Left colon (tissue), 2 donors: ENCODE results near the gene PCDHGB2. TPM values are rescaled to one million over a fixed set of nuclear protein-coding genes. Genes with fewer than 3 reads are reported as not detected.
"Not testable (repeated sequence)": the region's sequence is repeated elsewhere in the genome, so short reads cannot be mapped to it uniquely, and the experiment has no call there.

ENCODE experiments used
- ATAC-seq: fragments of 200-7000 bp; cut with Tn5 transposase; one replicate; pipeline ENCODE4 v1.9.1; 2020; ENCODE audit warnings: mild to moderate bottlenecking, moderate library complexity
- DNase-seq, 2 donors: peaks; one replicate each; pipeline ENCODE4 v3.0.0-alpha.2; 2020
- intact Hi-C, 2 donors: fragments of 100-400 bp; cut with DNase I in 1 of 2; cut with micrococcal nuclease in 1 of 2; formaldehyde crosslinking; loops; one replicate each; pipeline versions ENCODE4 v1.11.2 to v1.14.0; 2022; cut with DNase I, micrococcal nuclease
- long read RNA-seq: library from polyadenylated mRNA; unstranded; transcript quantifications from one replicate; pipeline ENCODE4 v2.0.0, GENCODE V29; 2021
- total RNA-seq, 2 donors: library from RNA; stranded (reverse); fragmentation: NEBNext Ultra II Directional; extraction: Animal tissue kit (Norgen Biotek cat#: 25700); gene quantifications; one replicate each; pipeline ENCODE4 v1.2.1, GENCODE V29; 2021
- donor health status: DM: no; HTN: no; CAD: no.
- donor health status: DM: yes; HTN: yes; CAD: no.

Gene PCDHGB2
- 1 to 10 TPM; 1.6 to 1.7 TPM for total RNA-seq
- long read RNA-seq = 0 reads

- intact Hi-C loops = no loop called here
- ATAC-seq (peak; percentile 35), DNase-seq (no peak)
These were observed at the start of gene PCDHGB2 for GRCh38 chr5:141359790-141360426. Gene PCDHGB2, plus strand, starts transcription at chr5:141359994. Its CDS starts 142 bp downstream, at chr5:141360136.

- ATAC-seq = no peak
- intact Hi-C loops = no loop called here
- DNase-seq = no peak
These were observed 46.1 kb upstream of the PCDHGB2 start for GRCh38 chr5:141313711-141314110.

- ATAC-seq, DNase-seq, intact Hi-C loops: not testable (repeated sequence)
These were observed 42.8 kb upstream of the PCDHGB2 start for GRCh38 chr5:141316963-141317362.

GRCh38 chr5:141319202-141319601 lies 40.6 kb upstream of the PCDHGB2 start:
- ATAC-seq = no peak
- no peak for DNase-seq
- intact Hi-C loops = no loop called here

GRCh38 chr5:141319699-141320098 lies 40.1 kb upstream of the PCDHGB2 start:
- no peak for ATAC-seq
- DNase-seq = no peak
- intact Hi-C loops = loop anchor here in 1 of 2 donors (10.0 kb wide), 2 partner anchors 205 to 245 kb away; no protein-coding TSS in a partner anchor

- ATAC-seq (peak; percentile 99), DNase-seq (peak; percentile 91 to 93)
- intact Hi-C loops = loop anchor here in 1 of 2 donors (10.0 kb wide), 2 partner anchors 204 to 244 kb away; no protein-coding TSS in a partner anchor
These were observed 39.3 kb upstream of the PCDHGB2 start, which contains the start of gene TAF7 for GRCh38 chr5:141320225-141321169. Gene TAF7, minus strand, starts transcription at chr5:141320784. Its CDS starts 740 bp downstream, at chr5:141320044.

- intact Hi-C loops = loop anchor here in 1 of 2 donors (10.0 kb wide), 2 partner anchors 203 to 243 kb away; no protein-coding TSS in a partner anchor
These were observed 37.5 kb upstream of the PCDHGB2 start for GRCh38 chr5:141322261-141322660.

GRCh38 chr5:141326088-141326854 lies 33.5 kb upstream of the PCDHGB2 start:
- ATAC-seq (peak; percentile 99), DNase-seq (peak; percentile 53 to 75)
- intact Hi-C loops = loop anchor here in 1 of 2 donors (10.0 kb wide), 2 partner anchors 199 to 239 kb away; no protein-coding TSS in a partner anchor

More at GRCh38 chr5:141322261-141322660, 37.5 kb upstream of the PCDHGB2 start:
- no peak for ATAC-seq
- no peak for DNase-seq

- DNase-seq (no peak), ATAC-seq (no peak)
- intact Hi-C loops = loop anchor here in 1 of 2 donors (10.0 kb wide), 2 partner anchors 197 to 237 kb away; no protein-coding TSS in a partner anchor
These were observed 31.6 kb upstream of the PCDHGB2 start for GRCh38 chr5:141328231-141328630.

GRCh38 chr5:141330299-141331080 lies 29.3 kb upstream of the PCDHGB2 start, which contains the start of gene PCDHGA1:
Gene PCDHGA1, plus strand, starts transcription at chr5:141330514.
- ATAC-seq = no peak
- peak in 1 of 2 donors; percentile 43 for DNase-seq
- intact Hi-C loops = no loop called here

GRCh38 chr5:141332571-141332970 lies 27.2 kb upstream of the PCDHGB2 start:
- DNase-seq, ATAC-seq, intact Hi-C loops: not testable (repeated sequence)

- intact Hi-C loops = no loop called here
- ATAC-seq (no peak), DNase-seq (no peak)
These were observed 21.1 kb upstream of the PCDHGB2 start, which contains the start of gene PCDHGA2 for GRCh38 chr5:141338538-141339306. Gene PCDHGA2, plus strand, starts transcription at chr5:141338760.

- intact Hi-C loops = loop anchor here in 1 of 2 donors (10.0 kb wide), 1 partner anchor 54 kb away; the partner anchor contains the start of genes PCDHGA8 and PCDHGB5
- not testable (repeated sequence) for ATAC-seq
These were observed 18.9 kb upstream of the PCDHGB2 start for GRCh38 chr5:141340781-141341354.

GRCh38 chr5:141342773-141343172 lies 17.0 kb upstream of the PCDHGB2 start:
- DNase-seq (no peak), ATAC-seq (no peak)
- intact Hi-C loops = loop anchor here in 1 of 2 donors (10.0 kb wide), 1 partner anchor 52 kb away; the partner anchor contains the start of genes PCDHGA8 and PCDHGB5

More at GRCh38 chr5:141340781-141341354, 18.9 kb upstream of the PCDHGB2 start:
- not testable (repeated sequence) for DNase-seq

GRCh38 chr5:141343242-141343952 lies 16.4 kb upstream of the PCDHGB2 start, which contains the start of gene PCDHGA3:
Gene PCDHGA3, plus strand, starts transcription at chr5:141343829. Its CDS starts 205 bp downstream, at chr5:141344034.
- DNase-seq = no peak
- intact Hi-C loops = loop anchor here in 1 of 2 donors (10.0 kb wide), 1 partner anchor 51 kb away; the partner anchor contains the start of genes PCDHGA8 and PCDHGB5
- no peak for ATAC-seq
